ELR (cell line): Measurements from ENCODE around the gene ITGB1BP1.

Source experiments
- DNase-seq: peaks from one replicate; pipeline ENCODE4 v3.0.0-alpha.2; 2015; ENCODE audit warnings: low read depth

The ITGB1BP1 gene

DNA sequence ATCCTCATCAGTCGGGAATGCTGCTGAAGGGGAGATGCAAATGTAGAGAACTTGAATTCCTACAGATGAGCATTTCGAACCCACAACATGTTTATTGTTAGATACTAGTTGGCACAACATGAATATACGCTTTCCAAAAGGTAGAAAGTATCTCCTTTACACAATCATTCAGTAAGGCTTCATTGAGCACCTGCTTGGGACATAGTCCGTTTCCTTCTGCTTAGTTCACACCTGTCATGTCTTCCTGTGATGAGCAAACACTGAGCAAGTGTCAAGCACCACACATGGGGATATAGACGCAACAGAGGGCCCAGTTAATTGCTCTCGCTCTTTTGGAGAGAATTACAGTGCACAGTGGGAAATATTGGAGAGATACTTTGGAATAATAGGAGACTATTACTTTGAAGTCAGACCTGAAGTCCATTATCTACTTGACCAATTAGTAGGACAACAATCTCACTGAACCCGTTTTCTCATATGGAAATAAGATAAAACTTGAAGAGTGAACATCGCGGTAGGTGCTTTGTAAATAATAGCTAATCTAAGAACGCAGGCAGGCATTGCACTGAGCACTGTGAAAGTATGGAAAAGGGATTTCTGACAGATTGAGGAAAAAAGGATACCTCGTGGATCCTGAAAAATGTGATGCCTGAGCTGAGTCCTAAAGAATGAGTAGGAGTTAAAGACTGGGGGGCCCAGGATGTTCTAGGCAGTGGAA, 1.3 kb upstream of the ITGB1BP1 start:
- DNase-seq: peak; percentile 25

DNA sequence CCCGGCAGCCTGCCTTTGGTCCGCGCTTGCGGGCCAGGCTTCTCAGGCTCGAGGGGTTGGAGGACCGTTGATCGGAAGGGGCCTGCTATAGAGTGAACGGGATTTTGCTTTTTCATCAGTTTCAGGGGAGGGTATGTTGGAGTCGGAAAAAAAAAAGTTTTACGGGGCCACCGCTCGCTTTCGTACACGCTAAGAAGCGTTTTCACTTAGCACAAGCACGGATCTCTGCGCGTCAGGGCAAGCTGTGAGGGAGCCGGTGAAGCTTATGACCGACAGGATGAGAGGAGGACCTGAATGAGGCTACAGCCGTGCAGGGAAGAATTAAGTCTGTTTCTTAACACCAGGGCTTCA, 569 bp upstream of the ITGB1BP1 start:
- DNase-seq: peak; percentile 43

DNA sequence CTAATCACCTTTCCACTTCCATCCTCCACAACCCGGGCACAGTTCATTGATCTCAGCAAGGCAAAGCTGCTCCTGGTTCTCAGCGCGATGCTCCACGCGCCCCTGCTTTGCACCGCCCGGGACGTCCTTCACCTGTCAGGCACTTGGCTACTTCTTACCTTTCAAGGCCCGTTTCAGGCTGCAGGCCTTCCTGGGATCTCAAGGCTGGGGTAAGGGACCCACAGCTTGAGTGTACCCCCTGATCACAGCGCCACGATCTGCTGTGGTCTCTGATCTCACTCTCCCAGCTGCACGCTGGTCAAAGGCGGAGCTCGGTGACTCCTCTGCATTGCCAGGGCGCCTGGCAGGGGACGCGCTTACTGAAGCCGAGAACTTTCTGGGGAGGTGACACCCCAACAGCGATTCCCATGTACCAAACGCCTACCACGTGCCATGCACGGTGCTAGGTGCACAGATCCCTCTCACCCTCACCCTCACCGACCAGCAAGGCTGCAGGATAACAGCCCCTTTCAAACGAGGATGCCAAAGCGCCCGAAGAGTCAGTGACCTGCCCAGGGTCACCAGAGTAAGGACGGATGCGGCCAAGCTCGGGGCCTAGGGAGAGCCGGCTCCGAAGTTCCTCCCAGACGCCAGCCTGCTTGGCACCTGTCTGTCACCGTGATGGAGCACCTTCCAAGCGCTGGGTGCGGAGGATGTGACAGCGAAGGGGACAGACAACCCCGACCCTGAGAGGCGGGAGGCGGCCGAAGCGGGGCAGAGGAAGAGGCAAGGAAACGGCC, 818 bp downstream of the ITGB1BP1 start:
- DNase-seq: peak; percentile 61

DNA sequence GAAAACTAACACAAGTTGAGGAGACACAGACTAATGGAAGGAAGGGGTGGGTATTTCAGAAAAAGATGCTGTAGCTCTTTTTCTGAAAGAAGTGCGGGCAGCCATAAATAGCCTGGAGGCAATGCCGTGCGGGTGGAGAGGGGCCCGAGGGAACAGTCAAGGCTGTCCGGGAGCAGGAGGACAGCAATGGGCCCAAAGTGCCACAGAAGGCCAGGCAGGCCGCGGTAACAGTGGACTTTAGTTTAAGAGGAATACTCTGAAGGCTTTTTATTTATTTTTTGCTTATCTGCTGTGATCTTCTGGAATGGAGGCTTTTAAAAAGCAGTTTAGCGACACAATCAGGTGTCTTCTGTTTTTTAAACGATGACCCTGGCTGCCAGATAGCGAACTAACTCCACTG, 2.8 kb downstream of the ITGB1BP1 start:
- no peak for DNase-seq

DNA sequence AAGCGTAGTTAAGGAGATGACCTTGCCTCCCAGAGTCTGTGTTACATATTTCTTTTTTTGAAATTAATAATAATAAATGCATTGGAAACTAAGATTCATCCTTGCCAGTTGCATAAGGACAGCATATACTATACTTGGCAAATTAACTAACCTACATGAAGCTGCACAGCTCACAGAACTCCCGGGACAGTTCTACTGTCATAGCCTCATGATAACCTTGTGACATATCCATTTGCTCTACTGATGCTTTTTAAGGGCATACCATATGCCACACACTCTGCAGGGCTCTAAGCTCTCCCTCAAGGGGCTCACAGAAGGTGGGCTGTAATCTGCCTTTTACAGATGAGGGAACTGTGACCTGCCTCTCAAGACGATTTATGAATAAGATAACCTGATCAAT, 3.8 kb downstream of the ITGB1BP1 start:
- DNase-seq: no peak

DNA sequence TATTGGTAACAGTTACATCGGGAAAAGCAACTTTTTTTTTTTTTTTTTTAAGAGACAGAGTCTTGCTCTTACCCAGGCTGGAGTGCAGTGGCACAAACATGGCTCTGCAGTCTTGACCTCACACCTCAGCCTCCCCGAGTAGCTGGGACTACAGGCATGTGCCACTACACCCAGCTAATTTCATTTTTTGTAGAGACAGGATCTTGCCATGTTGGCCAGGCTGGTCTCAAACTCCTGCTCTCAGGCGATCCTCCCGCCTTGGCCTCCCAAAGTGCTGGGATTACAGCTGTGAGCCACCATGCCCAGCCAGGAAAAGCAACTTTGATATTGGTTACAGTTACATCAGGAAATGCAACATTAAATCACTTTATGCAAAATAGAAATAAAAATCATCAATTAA, 4.6 kb downstream of the ITGB1BP1 start:
- no peak for DNase-seq

DNA sequence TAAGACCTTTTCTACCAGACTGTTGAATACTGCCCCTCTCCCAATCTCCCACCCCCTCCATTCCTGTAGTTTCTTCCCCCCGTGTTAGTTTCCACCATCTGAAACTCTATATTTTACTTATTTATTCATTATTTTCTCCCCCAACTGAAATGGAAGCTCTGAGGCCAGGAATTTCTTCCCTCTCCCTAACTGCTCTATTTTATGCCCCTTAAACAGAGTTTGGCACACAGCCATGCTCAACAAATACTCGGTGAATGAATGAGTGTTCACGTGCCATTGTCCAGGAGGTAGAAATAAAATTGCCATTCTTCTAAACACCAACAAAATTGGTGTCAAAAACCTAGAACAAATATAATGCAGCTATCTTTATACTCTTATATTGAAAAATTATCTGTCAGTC, 5.6 kb downstream of the ITGB1BP1 start:
- DNase-seq: no peak

DNA sequence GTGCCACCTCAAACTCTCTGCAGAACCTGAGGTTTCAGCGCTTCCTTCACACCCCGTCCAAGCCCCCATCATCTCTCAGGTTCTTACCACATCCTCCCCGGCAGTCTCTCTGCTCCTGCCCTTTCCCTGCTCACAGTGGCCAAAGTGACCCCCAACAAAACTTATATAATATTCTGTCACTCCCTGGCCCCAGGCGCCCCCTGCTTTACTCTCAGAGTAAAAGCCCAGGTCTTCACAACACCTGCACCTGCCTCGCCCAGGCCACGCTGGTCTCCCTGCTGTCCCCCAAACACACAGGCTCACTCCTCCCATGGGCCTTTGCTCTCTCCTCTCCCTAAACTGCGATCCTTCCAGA, 6.4 kb downstream of the ITGB1BP1 start:
- no peak for DNase-seq

DNA sequence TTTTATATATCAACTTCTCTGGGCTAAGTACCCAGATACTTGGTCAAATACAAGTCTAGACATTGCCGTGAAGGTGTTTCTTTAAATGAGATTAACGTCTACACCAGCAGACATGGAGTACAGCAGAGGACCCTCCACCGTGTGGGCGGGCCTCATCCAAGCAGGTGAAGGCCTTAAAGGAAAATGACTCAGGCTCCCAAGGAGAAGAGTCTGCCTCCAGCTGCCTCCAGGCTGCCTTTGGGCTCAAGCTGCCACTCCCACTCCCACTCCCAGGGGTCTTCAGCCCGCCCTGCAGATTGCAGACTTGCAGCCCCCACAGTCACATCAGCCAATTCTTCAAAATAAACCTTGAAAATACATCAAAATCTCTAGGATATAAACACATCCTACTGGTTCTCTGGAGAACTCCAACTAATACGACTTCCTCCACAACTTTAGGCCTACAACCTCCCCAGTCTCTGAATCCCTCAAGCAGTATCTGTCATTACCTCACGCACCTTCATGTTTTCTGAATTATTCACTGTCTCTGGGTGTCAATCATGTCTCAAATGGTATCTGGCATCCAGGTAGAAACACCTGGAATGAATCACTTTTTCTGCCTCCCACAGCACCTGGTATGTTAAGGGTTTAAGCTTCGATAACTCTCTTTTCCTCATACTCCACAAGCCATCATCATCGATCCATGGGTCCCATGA, 6.9 kb downstream of the ITGB1BP1 start:
- DNase-seq: no peak

DNA sequence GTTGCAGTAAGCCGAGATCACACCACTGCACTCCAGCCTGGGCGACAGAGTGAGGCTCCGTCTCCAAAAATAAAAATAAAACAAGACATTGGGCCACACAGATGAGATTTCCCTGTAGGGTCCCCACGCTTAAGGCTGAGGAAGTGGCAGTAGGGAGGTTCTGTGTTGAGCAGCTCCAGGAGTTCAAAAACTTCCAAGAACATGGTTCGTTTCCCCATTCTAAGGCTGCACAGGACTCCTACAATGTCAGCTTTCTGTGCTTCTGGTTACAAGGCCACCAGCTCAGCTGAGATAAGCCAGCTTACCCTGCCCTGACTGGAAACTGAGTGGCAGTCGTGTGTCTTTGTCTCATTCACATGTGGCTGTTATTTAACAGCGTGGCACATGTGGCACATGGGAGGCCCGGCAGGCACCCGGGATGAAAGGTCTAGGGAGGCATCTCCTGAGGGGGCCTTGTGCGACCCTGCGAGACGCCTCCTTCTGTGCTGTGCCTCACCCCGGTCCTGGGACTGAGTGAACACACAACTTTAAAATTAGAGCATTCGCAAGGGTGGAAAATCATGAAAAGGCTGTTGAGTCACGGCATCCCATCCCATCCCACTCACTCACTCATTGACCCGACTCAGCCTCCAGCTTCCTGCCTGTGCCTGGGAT, 7.7 kb downstream of the ITGB1BP1 start:
- DNase-seq: peak; percentile 20

DNA sequence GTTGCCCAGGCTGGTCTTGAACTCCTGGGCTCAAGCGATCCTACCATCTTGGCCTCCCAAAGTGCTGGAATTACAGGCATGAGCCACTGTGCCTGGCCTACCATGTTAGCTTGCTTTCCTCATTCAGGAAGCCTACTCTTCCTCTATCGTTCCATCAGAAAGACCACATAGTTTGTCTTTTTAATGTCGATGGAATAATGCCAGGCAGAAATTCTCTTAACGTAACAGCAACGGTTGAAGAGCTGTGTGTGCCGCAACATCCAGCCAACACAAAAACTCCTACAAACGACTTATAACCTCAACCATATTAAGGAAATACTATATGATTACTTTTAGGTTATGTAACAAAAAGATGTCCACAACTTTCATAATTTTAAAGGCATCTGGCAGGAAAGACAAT, 10.5 kb downstream of the ITGB1BP1 start:
- DNase-seq: no peak

DNA sequence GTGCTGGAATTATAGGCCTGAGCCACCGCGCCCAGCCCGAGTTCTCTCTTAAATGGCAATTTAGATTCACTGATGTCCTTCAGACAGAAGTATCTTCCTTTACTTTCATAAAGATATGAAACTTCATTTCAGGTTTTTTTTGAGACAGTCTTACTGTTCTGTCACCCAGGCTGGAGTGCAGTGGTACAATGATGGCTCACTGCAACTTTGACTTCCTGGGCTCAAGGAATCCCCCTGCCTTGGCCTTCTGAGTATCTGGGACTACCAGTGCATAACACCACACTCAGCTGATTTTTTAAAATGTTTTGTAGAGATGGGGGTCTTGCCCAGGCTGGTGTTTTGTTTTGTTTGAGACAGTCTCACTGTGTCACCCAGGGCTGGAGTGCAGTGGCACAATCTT, 13.2 kb downstream of the ITGB1BP1 start:
- no peak for DNase-seq

DNA sequence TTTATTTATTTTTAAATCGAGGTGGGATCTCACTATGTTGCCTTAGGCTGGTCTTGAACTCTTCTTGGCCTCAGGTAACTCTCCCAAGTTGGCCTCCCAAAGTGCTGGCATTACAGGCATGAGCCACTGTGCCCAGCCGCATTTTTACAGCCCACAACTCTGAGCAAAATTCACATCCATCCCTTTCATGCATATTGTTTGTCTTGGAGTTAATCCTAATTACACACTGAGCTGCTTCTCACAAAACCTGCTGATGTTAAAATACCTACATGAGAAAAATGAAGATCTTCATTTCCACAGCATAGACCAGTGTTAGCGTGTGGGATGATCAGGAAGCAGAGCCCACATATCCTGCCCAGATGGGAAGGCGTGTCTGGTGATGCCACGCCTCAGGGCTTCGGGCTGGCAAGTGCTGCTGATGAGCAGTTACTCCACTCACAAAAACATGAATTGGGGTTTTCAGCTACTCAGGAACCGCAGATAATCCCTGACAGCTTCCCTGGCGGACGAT, 14.6 kb downstream of the ITGB1BP1 start:
- DNase-seq: no peak

DNA sequence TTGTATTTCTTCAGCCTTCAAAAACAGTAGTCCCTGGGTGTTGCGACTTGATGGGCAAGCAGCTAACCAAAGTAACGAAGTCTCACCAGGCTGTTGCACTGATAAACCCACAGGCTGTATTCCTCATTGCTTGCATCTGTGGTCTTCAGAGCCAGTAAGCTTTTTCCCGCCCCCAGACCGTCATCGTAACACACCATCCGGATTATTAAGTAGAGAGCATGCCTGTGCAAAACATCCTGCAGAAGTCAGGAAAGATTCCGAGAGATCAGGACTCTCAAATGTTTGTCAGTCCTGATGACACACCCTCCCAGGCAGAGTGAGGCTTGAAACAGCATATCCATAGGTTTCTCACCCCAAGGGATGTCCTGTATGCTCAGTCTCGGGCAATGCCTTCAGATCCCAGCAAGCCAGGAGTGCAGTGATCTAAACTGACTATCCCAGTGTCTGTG, 15.9 kb downstream of the ITGB1BP1 start:
- no peak for DNase-seq

DNA sequence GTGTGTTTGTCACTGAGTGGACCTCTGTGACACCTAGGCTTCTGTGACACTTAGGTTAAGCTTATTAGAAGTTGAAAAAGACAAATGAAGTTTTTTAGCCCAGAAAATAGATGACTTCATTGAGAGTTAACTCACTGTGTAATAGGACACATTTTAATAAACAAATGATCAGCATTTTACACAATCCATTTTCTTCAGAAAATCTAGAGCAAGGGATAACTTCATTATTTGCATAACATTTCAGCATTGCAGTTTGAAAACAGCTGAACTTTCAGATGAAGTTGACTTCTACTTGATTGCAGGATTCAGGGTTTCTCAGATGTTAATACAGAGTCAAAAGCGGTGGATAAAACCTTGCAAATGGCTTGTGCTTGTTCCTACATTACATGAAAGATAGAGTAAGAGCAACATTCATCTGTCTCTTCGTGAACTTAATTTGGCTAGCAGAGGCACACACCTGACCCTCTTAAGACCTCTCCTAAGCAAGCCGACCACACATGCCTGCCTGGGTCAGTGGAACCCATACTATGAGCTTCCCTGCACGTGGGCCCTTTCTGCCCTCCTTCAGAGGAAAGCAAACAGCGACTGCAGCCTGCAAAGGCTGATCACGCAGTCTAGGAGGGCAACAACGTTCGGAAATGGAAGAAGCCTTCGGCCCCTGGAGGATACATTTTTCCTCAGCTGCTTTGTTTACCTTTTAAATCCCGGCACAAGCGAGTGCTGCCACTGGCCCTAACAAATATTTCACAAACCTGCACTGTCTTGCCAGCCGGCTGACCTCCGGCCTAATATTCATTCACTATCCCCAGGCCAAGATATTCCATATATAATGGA, 16.6 kb downstream of the ITGB1BP1 start:
- no peak for DNase-seq

DNA sequence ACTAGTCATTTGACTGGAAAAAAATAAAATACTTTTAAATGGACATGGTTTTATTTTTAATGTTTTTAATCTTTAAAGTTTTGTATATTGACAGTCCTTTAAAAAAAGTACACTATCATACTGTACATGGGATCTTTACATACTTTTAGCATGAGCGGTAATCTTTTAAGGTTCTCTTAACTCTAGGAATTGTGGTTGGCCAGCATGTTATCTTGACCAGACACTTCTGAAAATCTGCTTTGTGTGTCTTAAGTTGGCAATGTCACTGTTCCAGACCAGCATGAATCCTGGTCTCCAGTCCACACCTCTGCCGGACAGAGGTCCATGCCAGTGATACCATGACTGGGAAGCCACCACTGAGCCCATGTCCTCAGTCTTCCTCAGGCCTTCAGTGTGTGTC, 17.7 kb downstream of the ITGB1BP1 start:
- DNase-seq: peak; percentile 36

DNA sequence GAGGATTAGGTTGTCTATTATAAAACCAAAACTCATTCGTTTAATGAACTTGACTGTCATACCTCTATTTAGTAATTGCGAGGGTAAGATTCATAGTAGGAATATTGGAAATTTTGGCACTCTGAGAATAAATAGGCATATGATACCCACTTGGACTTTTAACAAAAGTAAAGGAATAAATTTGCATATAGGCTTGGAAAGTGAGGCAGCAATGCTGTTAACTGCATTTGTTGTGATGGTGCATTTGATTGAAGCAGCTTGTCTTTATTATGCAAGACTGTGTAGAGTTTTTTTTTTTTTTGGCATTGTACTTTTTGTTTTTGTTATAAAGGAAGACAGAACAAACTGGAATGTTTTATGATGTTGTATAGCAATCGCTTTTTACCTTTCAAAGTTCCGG, 18.9 kb downstream of the ITGB1BP1 start:
- no peak for DNase-seq

DNA sequence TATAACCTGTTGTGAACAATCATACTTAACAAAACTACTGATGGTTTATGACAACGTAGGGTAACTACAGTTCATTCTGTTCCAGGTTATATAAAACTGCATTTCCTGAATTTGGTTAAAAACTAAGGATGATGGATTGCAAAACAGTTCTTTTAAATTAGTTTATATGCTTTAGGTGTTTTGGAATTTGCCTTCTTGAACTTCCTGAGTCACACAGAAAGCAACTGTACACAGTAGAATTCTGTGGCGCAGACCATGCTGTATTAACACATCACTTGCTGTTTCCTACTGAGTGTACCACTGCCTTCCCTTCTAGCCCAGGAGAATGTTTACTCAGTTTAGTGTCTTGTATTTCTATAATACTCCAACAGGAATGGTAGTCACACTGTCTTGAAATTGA, 19.4 kb downstream of the ITGB1BP1 start:
- peak; percentile 51 for DNase-seq

DNA sequence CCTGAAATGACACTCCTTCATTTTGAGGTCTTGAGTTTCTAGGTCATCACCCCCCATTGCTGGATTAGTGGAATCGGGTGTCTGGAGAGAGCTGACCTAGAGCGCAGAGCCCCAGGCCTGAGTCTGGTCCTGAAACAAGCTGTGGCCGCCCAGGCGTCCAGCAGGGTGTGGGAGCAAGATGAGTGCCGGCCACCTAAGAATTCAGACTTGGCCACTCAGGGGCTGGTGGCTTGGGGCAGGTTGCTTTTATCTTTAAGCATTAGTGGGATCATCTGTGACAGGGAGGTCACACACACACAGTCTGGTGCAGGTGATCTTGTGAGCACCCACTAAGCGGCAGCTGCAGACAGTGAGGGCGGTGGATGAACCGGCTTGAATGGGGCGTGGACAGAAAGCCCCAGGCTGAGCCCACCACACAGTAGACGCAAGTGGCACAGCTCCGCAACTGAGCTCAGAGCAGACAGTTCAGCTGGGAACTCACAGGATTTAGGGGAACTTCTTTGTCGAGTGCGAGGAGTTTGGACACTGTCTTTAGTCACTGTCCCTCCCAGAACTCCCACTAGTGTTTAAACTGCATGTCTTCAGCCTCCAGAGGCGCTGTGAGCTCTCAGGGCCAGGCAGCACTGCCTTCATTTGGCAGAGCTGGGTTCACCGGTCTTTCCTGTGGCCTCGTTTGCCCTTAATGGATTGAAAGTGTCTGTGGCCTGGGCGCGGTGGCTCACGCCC, 21.5 kb downstream of the ITGB1BP1 start:
- DNase-seq: no peak

DNA sequence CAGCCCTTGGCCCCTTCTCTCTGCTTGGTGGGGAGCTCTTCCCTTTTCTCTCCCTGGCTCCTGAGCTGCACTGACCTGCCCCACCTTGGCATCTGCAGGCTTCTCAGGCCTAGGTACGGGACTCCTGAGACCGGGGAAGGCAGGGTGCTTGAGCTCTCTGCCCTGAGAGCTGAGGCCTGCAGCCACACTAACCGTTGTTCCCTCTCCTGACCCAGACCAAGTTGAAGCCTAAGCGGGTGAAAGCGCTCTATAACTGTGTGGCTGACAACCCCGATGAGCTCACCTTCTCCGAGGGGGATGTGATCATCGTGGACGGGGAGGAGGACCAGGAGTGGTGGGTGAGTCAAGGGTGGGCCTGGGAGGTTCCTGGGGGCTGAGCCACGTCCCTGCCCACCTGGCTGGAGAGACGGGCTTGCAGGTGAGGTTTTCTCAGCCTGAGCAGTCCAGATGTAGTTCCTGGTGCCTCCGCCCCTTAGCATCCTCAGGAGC, 22.2 kb downstream of the ITGB1BP1 start:
- DNase-seq: no peak
